WERI-Rb-1 (cell line): ENCODE data around the gene ZC3HAV1.

Experiments
- DNase-seq: peaks from one replicate; pipeline ENCODE4 v3.0.0-alpha.2; 2020
- H3K27ac ChIP-seq: fragments of 250-450 bp; sonication (Bioruptor Pico); 2 replicates; pipeline ENCODE4 v1.5.1; 2020; ENCODE audit warnings: mild to moderate bottlenecking, moderate library complexity
- H3K27me3 ChIP-seq: fragments of 250-450 bp; sonication (Bioruptor Pico); 2 replicates; pipeline ENCODE4 v1.5.1; 2021; ENCODE audit warnings: mild to moderate bottlenecking, low read depth, moderate library complexity; ENCODE audit not compliant: insufficient read depth, severe bottlenecking
- H3K36me3 ChIP-seq: fragments of 250-450 bp; sonication (Bioruptor Pico); 2 replicates; pipeline ENCODE4 v1.5.1; 2020; ENCODE audit warnings: mild to moderate bottlenecking, moderate library complexity
- H3K4me3 ChIP-seq: 2 replicates; pipeline ENCODE4 v1.5.1; 2011; ENCODE audit warnings: low read depth, mild to moderate bottlenecking, control low read depth, low read length
- H3K9me3 ChIP-seq: fragments of 250-450 bp; sonication (Bioruptor Pico); 2 replicates; pipeline ENCODE4 v1.5.1; 2021; ENCODE audit warnings: mild to moderate bottlenecking, moderate library complexity; ENCODE audit not compliant: severe bottlenecking
- CTCF ChIP-seq: IDR thresholded peaks from 2 replicates; pipeline ENCODE4 v1.5.1; 2011; ENCODE audit warnings: low read depth, mild to moderate bottlenecking, control low read depth, inconsistent platforms, low read length

The ZC3HAV1 gene

GRCh38 chr7:139115104-139115503, 5.6 kb upstream of the ZC3HAV1 start:
- no peak overlapping the region for H3K4me3 ChIP-seq
- DNase-seq, result no peak
- no peaks in the 10 kb centered on the region for H3K9me3 ChIP-seq
- no peaks in the 10 kb centered on the region for H3K27me3 ChIP-seq
- no peaks in the 10 kb centered on the region for H3K36me3 ChIP-seq
- H3K27ac ChIP-seq, result no peak overlapping the region
- no peak for TF ChIP-seq CTCF

GRCh38 chr7:139114585-139114984, 5.1 kb upstream of the ZC3HAV1 start:
- no peak for TF ChIP-seq CTCF

GRCh38 chr7:139114018-139114417, 4.5 kb upstream of the ZC3HAV1 start:
- DNase-seq, result no peak
- TF ChIP-seq CTCF, result no peak
- H3K9me3 ChIP-seq, result no peaks in the 10 kb centered on the region
- H3K36me3 ChIP-seq, result 0 out of 2 replicates have a peak, but pooled peaks cover 1% of the 10 kb centered on the region
- H3K4me3 ChIP-seq, result no peak overlapping the region
- H3K27me3 ChIP-seq, result no peaks in the 10 kb centered on the region
- no peak overlapping the region for H3K27ac ChIP-seq

More at GRCh38 chr7:139114585-139114984, 5.1 kb upstream of the ZC3HAV1 start:
- Histone ChIP-seq H3K36me3 (no peaks in the 10 kb centered on the region), H3K4me3 (no peak overlapping the region), H3K27ac (no peak overlapping the region), H3K27me3 (no peaks in the 10 kb centered on the region), H3K9me3 (no peaks in the 10 kb centered on the region)
- no peak for DNase-seq

GRCh38 chr7:139112741-139113250, 3.3 kb upstream of the ZC3HAV1 start:
- no peaks in the 10 kb centered on the region for H3K27me3 ChIP-seq
- no peak overlapping the region for H3K27ac ChIP-seq
- no peak for DNase-seq
- 0 out of 2 replicates have a peak, but pooled peaks cover 3% of the 10 kb centered on the region for H3K36me3 ChIP-seq
- no peak for TF ChIP-seq CTCF
- no peaks in the 10 kb centered on the region for H3K9me3 ChIP-seq
- H3K4me3 ChIP-seq, result no peak overlapping the region

- DNase-seq, result no peak
- no peak for TF ChIP-seq CTCF
- Histone ChIP-seq H3K36me3 (peaks cover 6% of the 10 kb centered on the region; the same call in 1 of the 2 replicates), H3K9me3 (no peaks in the 10 kb centered on the region), H3K27ac (no peak overlapping the region), H3K27me3 (no peaks in the 10 kb centered on the region), H3K4me3 (no peak overlapping the region)
These were observed 2.8 kb upstream of the ZC3HAV1 start for GRCh38 chr7:139112316-139112715.

GRCh38 chr7:139111811-139112301, 2.3 kb upstream of the ZC3HAV1 start:
- no peak for DNase-seq
- no peaks in the 10 kb centered on the region for H3K9me3 ChIP-seq
- peaks cover 8% of the 10 kb centered on the region; the same call in 1 of the 2 replicates for H3K36me3 ChIP-seq
- no peak overlapping the region for H3K4me3 ChIP-seq
- H3K27ac ChIP-seq, result no peak overlapping the region
- no peaks in the 10 kb centered on the region for H3K27me3 ChIP-seq
- no peak for TF ChIP-seq CTCF
